ENCODE measurements around the gene PRKN.

PRKN gene

GRCh38 chr6:161744211-161745067 lies 983.1 kb downstream of the PRKN start:
- no peak for DNase-seq

GRCh38 chr6:161743509-161744178 lies 983.9 kb downstream of the PRKN start:
- DNase-seq: no peak

GRCh38 chr6:161740486-161740885 lies 987.1 kb downstream of the PRKN start:
- DNase-seq: no peak

- no peak for DNase-seq
Observed at GRCh38 chr6:161736781-161737292, 990.7 kb downstream of the PRKN start.

GRCh38 chr6:161736326-161736725 lies 991.2 kb downstream of the PRKN start:
- no peak for DNase-seq

GRCh38 chr6:161732594-161732993 lies 995.0 kb downstream of the PRKN start:
- no peak for DNase-seq

GRCh38 chr6:161727083-161727833 lies 1000.3 kb downstream of the PRKN start:
- DNase-seq: no peak

GRCh38 chr6:161722394-161722793 lies 1005.2 kb downstream of the PRKN start:
- no peak for DNase-seq

- DNase-seq: no peak
Observed at GRCh38 chr6:161721511-161721910, 1006.1 kb downstream of the PRKN start.

- no peak for DNase-seq
Observed at GRCh38 chr6:161716176-161716575, 1011.4 kb downstream of the PRKN start.

- DNase-seq: no peak
Observed at GRCh38 chr6:161711938-161712337, 1015.6 kb downstream of the PRKN start.

GRCh38 chr6:161711515-161711914 lies 1016.1 kb downstream of the PRKN start:
- DNase-seq: no peak

- no peak for DNase-seq
Observed at GRCh38 chr6:161710698-161711097, 1016.9 kb downstream of the PRKN start.

GRCh38 chr6:161701056-161701455 lies 1026.5 kb downstream of the PRKN start:
- no peak for DNase-seq

- DNase-seq: no peak
Observed at GRCh38 chr6:161696801-161697200, 1030.8 kb downstream of the PRKN start.

GRCh38 chr6:161694995-161695394 lies 1032.6 kb downstream of the PRKN start:
- no peak for DNase-seq

GRCh38 chr6:161686655-161687054 lies 1040.9 kb downstream of the PRKN start:
- no peak for DNase-seq

GRCh38 chr6:161684731-161685475 lies 1042.7 kb downstream of the PRKN start:
- DNase-seq: no peak

- DNase-seq: no peak
Observed at GRCh38 chr6:161683400-161683799, 1044.2 kb downstream of the PRKN start.

GRCh38 chr6:161682982-161683381 lies 1044.6 kb downstream of the PRKN start:
- no peak for DNase-seq

GRCh38 chr6:161679980-161680538 lies 1047.5 kb downstream of the PRKN start:
- no peak for DNase-seq

GRCh38 chr6:161677188-161677587 lies 1050.4 kb downstream of the PRKN start:
- no peak for DNase-seq
